Mucosa of gallbladder (tissue), 1 donor: ENCODE data around the gene SFXN1. TPM values are rescaled to one million over a fixed set of nuclear protein-coding genes. Genes with fewer than 3 reads are reported as not detected.

Source experiments
- DNase-seq: peaks from one replicate; pipeline ENCODE4 v3.0.0-alpha.2; 2020; ENCODE audit warnings: low spot score
- total RNA-seq: library from RNA; stranded (reverse); gene quantifications from one replicate; pipeline ENCODE4 v1.2.1, GENCODE V29; 2021
- donor health status: DM: no; HTN: no; CAD: no.

The SFXN1 gene
- total RNA-seq, 1 donor from 2014 or later = 42.7 TPM

DNA sequence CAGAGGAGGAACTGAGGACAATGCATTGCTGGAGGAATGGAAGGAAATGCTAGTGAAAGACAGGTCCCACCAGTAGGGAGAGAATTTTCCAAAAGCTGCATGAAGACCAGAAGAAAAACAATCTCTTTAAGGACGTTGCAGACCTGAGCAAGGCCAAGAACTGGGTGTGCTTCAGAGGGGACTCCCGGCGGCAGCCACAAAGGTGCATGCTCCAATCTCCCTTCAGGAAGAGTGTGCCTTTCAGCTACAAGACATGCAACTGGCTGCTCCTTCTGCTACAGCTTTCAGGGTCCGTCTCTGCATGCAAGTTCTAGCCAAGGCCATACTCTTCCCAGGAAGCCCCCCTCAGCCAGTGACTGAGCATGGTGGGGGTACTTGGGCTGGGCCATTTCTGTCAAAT is 62.9 kb downstream of the SFXN1 start:
- no peak for DNase-seq

DNA sequence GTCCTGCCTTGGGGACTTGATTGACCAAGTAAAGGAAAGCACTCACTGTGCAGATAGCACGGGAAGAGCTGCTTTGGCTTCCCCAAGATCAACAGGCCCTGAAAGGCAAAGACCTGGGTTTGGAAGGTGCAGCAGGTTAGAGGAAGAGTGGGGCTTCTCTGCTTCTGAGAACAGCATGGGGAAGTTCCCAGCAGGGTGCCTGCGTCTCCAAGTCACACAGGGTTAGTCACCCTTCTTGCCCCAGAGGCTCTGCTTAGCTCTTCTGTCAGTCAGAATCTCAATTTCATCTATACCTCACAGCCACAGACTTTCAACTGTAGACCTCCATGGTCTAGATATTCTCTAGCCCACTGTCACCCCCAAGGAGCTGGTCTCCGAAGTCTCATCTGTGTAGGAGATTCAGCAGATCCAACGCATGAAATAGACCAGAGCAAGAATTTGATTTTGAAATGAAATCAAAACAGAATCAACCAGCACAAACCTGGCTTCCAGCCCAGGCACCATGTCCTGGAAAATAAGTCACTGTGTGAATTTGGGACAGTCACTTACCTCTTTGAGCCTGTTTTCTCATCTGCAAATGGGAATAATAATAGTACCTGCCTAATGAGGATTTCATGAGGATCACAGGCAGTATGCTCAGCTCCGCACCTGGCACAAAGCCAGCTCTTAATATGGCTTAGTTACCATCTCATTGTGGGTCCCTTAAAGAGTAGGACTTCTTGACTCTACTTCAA is 64.0 kb downstream of the SFXN1 start:
- DNase-seq = no peak

DNA sequence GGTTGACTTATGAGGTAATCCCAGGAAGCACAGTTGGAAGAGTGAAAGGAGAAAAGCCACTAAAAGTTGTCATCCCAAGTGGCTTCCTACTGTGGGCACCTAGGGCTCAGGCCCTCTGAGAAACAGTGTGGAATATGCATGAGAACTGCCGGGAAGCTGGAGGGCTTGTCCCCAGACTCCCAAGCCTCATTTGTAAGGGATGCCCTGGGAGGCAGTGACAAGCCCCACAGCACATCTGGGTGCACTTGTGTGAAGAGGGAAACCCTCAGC is 64.5 kb downstream of the SFXN1 start:
- DNase-seq = no peak

DNA sequence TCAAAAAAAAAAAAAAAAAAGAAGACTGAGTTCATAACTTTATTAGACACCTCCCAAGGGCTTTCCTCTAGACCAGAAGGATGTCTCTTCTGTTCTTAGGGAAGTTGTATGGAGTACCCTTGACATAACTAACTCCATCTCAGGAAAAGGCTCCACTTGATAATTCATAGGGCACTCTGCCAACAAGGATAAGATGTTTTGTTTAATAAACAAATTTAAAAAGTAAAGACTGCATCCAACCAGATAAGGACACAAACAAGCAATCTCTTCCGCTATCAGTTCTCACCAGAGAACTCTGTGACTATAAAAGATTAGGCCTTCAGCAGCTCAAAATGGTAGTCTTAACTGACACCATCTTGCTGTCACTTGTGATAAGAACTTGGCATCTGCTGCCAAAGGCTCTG is 65.8 kb downstream of the SFXN1 start:
- no peak for DNase-seq

DNA sequence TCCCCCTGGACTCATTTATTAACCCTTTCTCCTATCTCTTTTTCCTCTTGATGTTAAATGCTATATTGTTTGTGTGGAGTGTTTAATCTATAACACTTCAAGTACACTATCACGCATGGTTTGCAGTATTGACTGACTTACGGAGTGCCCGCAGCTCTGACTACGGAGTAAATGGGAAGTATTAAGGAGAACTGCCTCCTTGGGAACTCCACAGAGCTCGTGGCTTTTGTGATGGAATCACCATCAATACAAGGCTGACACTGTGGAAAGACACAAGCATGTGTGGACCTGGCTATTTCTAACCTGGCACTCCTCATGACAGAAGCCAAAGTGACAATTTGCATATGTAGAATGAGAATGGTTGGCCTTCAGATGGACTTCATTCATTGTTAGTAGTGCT is 66.2 kb downstream of the SFXN1 start:
- no peak for DNase-seq

DNA sequence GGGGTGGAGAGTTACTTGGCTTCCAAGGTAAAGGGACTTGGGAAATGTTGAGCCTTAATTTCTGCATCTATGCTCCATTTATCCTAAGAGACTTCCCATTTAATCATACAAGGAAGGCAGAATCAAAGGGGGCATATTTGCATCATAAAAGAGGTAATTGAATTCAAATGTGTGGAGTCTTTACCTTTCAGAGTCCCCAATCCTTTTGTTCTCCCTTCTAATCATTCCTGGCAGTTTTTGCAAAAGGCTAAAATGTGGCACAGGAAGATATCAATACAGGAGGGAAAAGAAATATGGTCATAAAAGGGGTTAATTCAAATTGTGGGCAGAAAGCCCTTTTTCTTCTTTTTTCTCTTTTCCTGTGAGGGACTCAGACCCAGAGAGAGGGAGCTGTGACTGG is 69.5 kb downstream of the SFXN1 start:
- DNase-seq = no peak

DNA sequence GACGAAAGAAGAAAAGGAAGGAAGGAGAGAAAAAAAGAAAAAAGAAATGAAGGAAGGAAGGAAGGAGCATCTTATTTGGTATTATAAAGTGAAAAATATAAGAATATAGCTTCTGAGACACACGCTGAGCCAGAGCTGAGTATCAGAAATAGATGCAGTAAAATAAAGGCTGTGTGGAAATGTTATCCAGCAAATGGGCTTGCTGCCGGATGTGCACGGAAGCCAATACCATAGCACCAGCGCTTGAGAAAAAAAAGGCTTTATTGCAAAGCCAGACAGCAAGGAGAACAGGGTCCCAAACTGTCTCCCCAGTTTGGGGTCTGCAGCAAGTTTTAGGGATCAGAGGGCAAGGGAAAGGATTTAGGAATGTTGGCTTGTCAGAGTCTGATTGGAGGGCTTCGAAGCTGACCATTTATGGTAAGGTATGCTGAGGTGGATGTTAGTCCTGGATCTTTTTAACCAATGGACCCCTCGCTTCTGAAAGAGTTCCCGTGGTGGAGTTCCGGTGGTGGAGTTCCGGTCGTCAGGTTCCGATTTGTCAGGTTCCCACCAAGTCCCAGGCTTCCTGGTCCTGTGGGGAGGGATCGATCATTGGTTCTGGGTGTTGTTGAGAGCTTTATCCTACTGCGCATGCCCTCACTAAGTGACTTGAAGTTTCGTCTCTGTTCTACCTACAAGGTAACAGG is 70.4 kb downstream of the SFXN1 start:
- no peak for DNase-seq

DNA sequence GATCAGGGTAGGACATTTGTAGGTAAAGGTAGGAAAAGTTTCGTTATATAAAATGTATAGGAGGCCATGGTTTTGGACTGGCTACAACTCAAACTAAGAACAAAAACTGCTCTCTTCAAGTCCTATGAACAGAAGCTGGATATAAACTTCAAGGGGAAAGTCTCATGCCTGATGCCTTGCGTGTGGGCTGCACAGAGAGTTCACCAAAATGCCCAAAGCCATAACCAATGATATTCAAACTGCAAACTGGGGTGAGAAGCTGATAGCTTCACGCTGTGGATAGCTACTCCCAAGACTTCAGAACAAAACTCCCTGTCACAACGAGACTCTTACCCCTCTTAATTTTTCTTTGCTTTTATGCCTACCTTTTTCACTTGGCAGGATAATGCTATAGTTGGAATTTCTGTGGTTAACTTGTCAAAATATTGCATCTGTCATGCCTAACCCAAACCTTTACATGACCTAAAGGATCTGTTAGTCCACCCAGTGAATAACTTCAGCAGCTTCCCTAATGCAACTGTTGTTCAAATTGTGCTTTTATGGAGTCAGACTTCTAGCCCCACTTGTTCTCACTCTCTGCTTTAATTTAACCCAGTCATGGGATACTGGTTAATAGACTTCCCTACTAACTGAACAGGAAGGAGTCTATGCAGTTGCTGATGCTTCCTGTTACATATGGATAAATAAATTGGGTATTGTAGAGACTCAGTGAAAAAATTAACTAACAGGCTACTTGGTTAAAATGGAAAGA is 71.9 kb downstream of the SFXN1 start:
- no peak for DNase-seq

DNA sequence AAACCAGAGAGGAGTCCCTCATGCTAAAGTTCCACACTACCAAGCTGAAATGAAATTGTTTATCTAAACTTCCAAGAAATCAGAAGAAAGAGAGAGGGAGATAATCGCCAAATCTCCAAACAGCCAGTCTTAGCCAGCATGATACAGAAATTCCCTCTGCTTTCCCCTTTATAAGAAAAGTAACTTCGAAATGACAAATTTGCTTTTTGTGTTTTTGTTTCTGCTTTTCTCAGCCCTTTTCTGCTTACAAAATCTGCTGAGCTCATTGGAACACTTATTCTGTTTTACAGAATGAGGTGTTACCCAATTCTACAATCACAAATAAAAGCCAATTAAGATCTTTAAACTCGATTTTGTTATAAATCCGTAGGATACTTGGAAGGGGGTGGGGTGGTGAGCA is 72.9 kb downstream of the SFXN1 start:
- DNase-seq = no peak

DNA sequence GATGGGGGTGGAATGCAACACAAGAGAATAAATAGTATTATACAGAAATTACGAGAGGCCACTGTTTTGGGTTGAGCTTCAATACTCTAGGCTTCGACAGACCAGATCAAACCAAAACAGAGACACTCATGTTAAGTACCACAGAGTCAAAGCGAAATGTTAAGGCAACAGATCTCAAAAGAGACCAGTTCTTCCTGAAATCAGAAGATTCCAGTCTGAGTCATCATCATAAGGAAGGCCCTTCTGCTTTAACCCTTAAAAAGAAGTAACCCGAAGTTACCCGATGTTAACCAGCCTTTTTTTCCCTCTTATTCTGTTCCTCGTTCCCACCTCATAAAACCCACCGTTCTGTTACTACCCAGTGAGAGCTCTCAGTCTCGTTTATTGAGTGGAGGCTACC is 75.9 kb downstream of the SFXN1 start:
- no peak for DNase-seq

DNA sequence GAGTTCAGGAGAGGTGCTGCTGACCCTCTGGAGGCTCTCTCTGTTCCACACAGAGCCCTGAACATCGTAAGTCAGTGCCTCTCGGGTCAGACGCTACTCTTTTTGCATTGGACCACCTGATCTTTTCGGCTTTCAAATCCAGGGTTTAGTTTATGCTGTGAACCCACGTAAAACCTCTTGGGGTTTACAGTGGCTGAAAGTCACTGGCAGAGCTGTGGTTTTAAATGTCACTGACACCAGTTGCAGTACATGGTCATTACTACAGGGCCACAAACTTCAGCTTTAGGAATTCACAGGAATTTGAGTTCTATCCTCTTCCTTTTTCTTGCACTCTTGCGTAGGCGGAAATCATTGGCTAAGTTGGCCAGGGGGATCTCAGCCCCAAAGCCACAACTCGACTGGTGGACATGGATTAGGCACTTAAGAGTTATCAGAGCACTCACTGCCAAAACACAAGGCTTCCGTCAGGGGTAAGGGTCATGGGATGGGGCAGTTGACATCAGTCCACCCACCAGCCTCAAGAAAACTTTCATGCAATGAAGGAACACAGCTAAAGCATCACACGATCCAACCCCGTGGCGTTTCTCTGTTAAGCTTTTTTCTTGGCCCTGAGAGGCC is 76.9 kb downstream of the SFXN1 start:
- no peak for DNase-seq

DNA sequence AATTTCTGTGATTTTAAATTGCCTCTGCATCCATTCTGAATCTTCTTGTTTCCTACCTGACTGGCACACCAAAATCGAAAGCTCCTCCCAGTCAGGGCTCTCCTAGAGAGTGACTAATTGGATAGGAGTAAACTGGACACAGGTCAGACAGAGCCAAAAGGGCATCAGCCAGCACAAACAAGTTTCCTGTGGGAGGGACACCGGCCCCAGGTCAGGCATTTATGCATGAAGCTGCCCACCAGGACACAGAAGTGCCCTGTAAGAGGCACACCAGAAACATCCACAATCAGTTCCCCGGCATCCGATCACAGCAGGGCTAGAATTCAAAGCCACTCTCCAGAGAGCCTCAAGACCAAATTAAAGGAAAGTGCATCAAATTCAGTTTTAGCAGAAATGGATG is 78.4 kb downstream of the SFXN1 start:
- DNase-seq = no peak

DNA sequence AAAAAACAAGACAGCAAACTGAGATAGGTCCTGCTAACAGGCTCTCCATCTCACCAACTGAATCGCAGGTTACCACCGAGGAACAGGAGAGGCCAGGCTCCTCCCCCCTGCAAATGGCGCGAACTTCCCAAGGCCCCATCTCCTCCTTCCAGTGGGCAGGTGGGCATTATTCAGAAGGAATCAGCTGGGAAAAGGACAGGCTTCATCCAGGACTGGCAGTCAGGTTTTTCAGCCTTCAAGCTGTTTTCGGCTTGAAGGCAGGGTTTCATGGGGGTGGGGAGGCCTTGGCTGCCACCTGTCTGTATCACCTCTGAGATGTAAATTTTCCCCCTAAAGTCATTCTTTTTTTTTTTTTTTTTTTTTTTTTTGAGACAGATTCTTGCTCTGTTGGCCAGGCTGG is 79.4 kb downstream of the SFXN1 start:
- no peak for DNase-seq

DNA sequence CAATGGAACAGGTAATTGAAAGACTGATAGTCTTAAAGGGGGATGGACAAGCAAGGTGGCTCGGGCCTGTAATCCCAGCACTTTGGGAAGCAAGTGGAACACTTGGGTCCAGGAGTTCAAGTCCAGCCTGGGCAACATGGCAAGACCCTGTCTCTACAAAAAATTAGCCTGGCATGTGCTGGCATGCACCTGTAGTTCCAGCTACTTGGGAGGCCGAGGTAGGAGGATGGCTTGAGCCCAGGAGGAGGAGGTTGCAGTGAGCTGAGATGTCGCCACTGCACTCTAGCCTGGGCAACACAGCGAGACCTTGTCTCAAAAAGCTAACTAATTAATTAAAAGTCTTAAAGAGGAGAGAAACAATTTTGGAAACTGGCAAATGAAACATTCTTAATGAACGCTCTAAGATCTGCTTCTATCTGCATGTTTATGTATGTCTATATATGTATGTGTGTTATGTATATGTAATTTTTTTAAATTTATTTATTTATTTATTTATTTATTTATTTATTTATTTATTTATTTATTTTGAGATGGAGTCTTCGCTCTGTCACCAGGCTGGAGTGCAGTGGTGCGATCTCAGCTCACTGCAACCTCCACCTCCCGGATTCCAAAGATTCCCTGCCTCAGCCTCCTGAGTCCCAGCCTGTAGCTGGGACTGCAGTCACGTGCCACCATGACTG is 80.6 kb downstream of the SFXN1 start:
- DNase-seq = no peak

DNA sequence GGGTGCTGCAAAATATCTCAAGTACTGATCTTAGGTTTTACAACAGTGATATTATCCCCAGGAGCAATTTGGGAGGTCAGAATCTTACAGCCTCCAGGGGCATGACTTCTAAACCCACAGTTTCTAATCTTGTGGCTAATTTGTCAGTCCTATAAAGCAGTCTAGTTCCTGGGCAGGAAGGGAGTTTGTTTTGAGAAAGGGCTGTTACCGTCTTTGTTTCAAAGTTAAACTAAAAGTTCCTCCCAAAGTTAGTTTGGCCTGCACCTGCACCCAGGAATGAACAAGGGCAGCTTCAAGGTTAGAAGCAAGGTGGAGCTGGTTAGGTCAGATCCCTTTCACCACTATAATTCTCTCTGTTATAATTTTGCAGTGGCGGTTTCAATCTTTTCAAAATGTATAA is 81.7 kb downstream of the SFXN1 start:
- DNase-seq = no peak

DNA sequence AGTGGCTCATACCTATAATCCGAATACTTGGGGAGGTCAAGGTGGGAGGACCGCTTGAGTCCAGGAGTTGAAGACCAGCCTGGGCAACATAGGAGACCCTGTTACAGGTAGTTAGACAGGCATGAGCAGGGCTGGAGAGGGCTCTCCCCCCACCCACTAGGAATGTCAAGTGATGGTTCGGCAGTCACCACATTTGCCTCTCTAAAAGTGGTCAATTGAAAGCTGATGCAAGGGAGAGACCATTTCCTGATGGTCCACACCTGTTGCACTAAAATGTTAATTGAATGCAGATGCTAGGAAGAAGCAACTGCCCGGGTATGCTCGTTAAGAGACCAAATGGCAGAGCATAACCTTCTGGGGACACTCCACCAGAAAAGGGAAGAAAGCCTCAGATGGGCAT is 82.7 kb downstream of the SFXN1 start:
- no peak for DNase-seq

DNA sequence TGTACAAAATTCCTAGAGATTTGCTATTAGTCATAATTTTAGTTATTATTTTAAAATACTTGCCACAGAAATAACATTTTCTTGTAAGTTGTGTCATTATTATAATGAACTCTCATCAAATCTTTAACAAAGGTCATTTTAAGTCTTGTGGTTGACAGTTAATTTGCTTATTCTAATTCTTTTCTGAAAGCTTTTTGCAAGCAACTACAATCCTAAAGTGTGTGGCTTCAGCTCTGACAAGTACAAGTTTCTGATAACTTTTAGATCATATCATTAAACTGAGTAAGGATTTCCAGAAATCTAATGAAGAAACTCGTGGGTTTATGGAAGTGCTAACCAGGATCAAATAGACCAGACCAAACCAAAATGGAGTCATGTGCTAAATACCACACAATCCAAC is 86.4 kb downstream of the SFXN1 start:
- DNase-seq = no peak

DNA sequence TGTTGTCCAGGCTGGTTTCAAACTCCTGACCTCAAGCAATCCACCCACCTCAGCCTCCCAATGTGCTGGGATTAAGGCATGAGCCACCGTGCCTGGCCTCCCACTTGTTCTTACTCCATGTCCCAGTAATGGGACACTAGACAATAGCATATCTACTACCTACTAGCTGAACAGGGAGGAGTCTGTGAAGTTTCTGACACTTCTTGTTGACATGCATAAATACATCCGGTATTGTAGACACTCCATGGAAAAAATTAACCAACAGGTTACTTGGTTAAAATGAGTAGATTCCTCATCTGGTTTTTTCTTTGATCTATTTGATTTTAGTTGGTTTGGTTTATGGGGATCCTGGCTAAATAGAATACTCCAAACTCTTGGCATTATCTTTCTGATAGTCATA is 88.3 kb downstream of the SFXN1 start:
- DNase-seq = no peak

DNA sequence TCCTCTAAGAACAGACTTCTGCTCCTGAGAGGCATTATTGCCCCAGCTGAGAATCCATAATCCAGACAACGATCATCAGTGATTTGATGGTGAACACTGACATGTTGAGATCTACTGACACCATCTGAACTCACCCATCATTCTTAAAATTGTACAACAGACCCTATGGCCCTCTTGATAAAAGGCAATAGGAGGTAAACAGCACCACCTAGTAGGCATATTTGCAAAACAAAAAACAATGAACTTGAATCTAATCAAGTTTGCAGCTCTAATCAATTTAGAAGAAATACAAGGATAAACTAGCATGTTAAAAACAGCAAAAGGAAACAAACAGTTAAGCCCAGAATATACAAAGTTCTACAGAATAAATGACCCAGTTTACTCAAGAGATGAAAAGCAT is 89.6 kb downstream of the SFXN1 start:
- no peak for DNase-seq

DNA sequence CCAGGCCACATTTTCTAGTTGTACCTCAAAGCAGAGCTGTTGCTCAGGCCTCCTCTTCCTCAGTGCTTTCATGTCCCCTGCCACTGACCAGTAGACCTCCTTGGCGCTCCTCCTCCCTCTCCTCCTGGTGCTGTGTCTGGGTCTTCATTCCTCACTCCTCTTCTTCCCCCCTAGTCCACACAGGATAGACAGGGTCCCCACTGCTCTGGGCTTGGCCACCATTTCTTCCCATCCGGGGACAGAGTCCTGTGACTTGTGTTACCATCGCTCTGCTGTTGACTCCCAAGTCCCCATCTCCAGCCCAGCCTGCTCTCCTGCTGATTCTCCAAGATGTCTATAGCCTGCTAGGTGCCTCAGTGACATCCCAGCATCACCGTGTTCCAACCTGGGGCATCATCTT is 91.3 kb downstream of the SFXN1 start:
- DNase-seq = no peak

DNA sequence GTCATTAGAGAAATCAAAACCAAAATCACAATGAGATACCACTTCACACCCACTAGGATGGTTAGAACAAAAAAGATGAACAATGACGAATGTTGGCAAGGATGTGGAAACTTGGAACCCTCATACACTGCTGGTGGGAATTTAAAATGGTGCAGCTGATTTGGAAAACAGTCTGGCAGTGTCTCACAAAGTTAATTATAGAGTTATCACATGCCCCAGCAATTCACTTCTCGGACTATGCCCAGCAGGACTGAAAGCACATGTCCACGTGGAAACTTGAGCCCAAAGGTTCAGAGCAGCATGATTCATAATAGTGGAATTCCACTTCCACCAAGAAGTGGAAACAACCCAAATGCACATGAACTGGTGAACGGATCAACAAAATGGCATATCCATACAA is 94.5 kb downstream of the SFXN1 start:
- no peak for DNase-seq
